GM12892 (cell line): ENCODE measurements around the gene TACC2.

Experiments used
- POLR2A ChIP-seq: IDR thresholded peaks from 2 replicates; pipeline ENCODE4 v1.6.1; 2011; ENCODE audit warnings: low read depth, low read length, control low read depth
- POLR2AphosphoS5 ChIP-seq: IDR thresholded peaks from 2 replicates; pipeline ENCODE4 v1.6.1; 2011; ENCODE audit warnings: low read depth, low read length, control low read depth

DNA sequence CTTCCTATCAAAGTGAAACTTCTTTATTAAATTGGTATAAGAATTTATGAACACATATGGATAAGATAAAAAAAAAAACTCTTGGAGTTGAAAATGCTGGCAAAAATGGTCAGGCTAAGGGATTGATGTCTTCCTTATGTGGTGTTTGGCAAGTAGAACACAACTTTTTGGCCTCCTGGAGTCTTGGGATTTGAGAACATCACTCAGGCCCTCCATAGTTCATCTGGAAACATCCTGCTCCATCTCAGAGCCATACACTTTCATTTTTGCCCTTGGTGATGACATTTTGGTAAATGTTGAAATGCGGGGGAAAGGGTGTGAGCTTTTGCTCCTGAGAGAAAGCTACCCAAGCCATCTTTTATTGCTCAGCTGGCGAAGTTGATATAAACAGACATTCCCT, 254.6 kb downstream of the TACC2 start:
- TF ChIP-seq POLR2AphosphoS5 (no peak), POLR2A (no peak)
